HG03039 (cell line): Measurements from ENCODE around the gene SLC12A9.
A peak's percentile ranks its signal among the peaks of the same experiment; 100 is the strongest.
"Not testable (repeated sequence)": the region's sequence is repeated elsewhere in the genome, so short reads cannot be mapped to it uniquely, and the experiment has no call there.

Experiments
- ATAC-seq: cut with Tn5 transposase; IDR thresholded peaks from one replicate; pipeline ENCODE4 v1.9.1; 2021; ENCODE audit warnings: mild to moderate bottlenecking, moderate library complexity; ENCODE audit not compliant: unreplicated experiment

Gene SLC12A9, protein sequence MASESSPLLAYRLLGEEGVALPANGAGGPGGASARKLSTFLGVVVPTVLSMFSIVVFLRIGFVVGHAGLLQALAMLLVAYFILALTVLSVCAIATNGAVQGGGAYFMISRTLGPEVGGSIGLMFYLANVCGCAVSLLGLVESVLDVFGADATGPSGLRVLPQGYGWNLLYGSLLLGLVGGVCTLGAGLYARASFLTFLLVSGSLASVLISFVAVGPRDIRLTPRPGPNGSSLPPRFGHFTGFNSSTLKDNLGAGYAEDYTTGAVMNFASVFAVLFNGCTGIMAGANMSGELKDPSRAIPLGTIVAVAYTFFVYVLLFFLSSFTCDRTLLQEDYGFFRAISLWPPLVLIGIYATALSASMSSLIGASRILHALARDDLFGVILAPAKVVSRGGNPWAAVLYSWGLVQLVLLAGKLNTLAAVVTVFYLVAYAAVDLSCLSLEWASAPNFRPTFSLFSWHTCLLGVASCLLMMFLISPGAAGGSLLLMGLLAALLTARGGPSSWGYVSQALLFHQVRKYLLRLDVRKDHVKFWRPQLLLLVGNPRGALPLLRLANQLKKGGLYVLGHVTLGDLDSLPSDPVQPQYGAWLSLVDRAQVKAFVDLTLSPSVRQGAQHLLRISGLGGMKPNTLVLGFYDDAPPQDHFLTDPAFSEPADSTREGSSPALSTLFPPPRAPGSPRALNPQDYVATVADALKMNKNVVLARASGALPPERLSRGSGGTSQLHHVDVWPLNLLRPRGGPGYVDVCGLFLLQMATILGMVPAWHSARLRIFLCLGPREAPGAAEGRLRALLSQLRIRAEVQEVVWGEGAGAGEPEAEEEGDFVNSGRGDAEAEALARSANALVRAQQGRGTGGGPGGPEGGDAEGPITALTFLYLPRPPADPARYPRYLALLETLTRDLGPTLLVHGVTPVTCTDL

DNA sequence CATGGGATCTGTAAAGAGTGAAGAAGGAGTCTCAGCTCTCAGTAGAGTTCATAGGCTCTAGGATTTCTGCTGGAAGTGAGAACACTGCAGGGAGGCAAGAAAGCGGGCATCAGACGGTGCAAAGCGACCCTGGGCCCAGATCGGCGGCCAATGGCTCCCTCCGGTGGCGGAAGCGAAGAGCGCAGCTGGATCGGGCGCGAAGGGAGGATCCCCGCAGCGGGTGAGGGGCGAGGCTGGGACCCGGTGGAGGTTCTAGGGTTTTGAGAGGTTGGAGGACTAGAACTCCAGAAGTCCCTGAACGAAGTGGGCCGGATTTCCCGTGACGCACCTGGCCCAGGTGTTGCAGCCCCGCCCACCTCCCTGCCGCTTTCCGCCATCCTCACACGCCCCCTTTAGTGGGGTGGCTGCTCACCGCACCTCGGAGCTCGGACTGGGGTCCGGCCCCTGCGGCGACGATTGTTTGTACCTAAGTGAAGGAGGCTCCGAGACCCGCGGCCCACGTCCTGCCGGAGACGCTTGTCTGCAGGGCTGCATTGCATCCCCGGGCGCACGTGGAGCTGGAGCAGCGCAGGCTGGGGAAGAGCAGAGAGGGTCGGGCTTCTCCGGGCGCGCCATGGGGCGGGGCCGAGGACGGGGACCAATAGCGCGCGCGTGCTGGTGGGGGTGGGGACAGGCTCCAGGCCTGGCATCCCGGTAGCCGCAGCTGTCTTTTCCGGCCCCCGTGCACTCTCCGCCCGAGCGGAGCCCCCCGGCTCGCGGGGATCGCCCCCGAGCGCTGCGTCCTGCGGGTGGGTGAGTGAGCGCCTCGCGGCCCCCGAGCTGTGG lies at the start of gene SLC12A9:
SLC12A9 (plus strand) TSS at position 666 of the 825 bp plus-strand sequence. CDS start 1,485 bp downstream, outside the sequence.
- ATAC-seq, result peak; percentile 75

DNA sequence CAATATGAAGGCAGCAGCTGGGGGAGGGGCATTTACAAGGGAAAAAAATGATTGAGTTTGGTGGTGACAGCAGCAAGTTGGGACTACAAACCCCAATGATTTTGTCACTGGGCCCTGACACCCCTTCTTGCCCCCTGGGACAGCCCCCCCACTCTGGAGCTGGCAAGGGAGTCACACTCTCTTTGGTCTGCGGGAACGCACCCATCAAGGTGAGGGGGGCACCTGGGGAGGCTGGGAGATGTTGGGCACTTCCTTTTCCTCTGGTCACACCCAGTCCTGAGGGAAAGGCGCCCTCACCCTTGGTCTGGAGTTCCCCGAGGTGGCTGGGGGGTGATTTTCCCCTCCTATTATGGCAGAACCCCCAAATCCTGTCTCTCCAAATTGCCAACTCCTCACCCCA lies 49.6 kb upstream of the SLC12A9 start:
- no peak for ATAC-seq

DNA sequence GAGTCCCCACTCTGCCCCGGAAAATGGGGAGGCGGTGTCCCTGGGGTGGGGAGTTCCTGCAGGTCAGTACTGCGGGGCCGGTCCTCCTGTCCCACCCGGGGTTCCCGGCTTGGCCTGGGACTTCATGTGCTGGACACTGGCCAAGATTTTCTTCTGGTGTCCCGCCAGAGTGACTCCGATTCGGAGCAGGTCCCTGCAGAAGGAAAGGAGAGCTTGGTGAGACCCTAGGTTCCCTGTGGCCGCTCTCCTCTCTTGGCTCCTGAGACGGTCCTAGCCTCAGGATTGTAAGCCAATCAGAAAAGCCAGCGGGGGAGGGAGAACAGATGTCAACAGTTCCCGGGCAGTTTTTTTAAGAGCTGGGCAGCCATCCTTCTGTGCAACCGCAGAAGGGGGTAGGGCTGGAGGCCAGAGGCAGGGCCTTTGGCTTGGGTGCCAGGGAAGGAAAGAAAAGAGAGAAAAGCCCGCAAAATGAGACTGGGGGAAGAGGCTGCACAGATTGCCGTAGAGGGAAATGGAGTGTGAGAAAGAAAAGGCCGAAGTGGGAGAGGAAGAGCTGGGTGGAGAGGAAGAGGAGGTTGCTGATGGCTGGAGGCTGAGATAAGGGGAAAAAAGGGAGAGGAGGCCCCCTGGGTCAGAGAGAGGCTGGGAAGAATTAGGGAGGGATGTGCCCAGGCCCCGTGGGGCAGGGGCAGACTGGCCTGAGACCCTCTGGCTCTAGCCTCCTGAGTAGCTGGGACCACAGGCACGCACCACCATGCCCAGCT lies 48.9 kb upstream of the SLC12A9 start:
- ATAC-seq, result peak; percentile 83

DNA sequence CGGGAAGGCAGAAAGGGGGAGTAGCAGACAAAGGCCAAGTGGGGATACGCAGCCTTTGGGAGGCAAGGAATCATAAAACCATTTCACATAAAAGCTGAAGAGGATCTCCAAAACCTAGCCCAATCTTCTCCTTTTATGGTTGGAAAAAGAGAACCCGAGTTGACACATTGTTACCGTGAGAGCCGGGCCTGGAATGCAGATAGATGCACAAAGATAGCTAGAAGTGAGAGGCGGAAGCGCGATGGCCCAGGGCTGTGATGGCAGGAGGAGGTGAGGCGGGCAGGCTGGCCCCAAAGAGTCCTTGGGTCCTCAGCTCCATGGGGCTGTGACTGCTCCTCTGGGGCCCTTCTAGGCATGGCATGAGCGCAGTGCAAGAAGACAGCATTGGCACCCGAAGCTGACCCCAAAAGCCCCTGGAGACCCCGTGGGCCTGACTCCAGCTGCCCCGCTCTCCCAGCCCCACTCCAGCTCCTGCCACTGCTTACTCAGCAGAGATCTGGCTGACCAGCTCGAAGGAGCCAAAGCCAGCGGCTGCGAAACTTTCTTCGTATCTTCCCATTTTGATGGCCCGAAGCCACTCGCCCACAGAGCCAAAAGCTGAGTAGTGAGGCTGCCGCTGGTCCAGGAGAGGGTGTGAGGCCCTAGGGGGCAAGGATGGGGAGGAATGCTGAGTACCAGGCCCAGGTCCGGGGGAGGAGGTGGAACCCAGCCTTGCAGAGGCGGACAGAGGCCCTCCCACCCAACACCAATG lies 47.7 kb upstream of the SLC12A9 start:
- ATAC-seq, result no peak

DNA sequence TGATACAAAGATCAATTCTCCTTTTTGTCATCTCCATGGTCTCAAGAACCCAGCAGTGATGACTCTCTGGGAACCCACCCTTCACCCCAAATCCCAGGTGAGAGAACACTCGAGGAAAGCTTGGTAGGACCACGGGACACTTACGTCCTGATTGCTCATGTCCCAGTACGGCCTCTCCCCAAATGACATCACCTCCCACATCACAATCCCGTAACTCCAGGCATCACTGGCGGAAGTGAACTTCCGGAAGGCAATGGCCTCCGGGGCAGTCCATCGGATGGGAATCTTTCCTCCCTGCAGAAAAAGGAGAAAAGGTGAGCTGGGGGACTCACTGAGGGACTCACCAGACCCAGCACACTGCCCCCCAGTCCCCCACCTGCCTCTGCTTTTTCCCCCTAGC lies 46.2 kb upstream of the SLC12A9 start:
- no peak for ATAC-seq

DNA sequence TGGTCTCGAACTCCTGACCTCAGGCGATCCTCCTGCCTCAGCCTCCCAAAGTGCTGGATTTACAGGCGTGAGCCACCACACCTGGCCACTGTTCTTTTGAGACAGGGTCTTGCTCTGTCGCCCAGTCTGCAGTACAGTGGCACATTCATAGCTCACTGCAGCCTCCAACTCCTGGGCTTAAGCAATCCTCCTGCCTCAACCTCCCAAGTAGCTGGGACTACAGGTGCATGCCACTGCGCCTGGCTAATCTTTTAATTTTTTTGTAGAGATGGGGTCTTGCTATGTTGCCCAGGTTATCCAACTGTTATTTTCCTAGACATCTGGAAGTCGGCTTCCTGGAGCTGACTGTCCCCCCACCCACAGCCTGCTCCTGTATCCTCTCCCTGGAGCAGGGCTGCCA lies 45.6 kb upstream of the SLC12A9 start:
- ATAC-seq, result not testable (repeated sequence)

DNA sequence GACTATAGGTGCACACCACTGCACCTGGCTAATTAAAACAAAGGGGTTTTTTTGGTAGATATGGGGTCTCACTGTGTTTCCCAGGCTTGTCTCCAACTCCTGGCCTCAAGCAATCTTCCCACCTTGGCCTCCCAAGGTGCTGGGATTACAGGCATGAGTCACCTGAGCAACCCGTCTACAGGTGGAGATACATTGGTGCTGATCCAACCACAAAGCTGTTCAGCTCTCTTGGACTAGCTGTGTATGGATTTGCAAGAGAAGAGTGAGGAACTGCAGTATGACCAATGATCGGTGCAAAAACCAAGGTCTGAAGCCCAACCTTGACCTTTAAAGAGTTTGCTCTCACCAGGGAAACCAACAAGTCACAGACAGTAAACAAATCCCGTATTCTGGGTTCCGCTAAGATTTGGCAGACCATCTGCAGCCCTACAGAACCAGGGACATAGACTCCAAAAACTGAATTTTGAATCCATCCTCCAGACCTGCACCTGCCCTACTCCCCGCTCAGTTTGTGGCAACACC lies 44.1 kb upstream of the SLC12A9 start:
- no peak for ATAC-seq

DNA sequence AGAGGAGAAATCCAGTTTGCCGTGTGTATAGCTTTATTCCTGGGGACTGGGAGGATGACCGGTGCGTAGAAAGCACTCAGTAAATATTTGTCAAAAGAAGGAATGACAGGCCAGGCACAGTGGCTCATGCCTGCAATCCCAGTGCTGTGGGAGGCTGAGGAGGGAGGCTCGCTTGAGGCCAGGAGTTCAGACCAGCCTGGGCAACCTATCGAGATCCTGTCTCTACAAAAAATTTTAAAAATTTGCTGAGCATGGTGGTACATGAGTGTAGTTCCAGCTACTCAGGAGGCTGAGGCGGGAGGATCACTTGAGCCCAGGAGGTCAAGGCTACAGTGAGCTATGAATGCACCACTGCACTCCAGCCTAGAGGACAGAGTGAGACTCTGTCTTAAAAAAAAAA lies 41.0 kb upstream of the SLC12A9 start:
- no peak for ATAC-seq

DNA sequence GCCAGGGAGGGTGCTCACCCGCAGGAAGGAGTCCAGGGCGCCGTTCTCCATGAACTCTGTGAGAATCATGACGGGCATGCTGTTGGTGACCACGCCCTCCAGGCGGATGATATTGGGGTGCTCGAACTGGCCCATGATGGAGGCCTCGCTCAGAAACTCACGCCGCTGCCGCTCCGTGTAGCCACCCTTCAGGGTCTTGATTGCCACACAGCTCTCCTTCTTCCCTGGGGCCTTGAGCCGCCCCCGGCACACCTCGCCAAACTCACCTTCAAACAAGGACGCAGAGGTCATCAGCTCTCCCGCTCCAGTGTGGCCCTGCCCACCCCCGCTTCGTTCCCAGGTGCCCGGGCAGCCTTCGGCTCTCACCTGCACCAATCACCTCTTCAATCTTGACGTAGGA lies 39.8 kb upstream of the SLC12A9 start:
- ATAC-seq, result no peak

DNA sequence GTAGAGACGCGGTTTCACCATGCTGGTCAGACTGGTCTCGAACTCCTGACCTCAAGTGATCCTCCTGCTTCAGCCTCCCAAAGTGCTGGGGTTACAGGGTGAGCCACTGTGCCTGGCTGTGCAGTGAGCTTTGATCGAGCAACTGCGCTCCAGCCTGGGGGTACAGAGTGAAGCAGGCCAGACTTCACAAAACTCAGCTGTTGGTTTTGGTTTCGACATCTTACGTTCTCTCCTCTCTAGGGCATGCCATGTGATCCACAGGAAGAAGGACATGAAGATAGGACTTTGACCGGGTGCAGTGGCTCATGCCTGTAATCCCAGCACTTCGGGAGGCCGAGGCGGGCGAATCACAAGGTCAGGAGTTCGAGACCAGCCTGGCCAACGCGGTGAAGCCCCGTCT lies 36.0 kb upstream of the SLC12A9 start:
- ATAC-seq, result not testable (repeated sequence)

DNA sequence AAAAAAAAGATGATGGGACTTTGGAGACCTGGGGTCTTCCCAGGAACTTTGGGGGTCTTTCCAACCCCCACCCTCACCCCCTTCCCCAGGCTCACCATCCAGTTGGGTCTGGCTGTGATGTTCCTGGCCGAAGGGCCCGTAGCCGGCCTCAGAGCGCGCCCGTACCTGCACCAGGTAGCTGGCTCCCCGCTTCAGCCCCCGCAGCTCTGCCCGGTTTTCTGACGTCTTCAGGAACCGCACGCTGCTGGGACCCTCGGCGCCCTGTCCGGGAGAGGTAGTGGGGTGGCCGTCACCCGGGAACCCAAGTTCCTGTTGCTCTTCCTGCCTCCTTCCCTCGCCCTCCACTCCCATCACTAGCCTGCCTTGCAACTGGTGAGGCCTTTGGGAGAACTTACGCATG lies 35.4 kb upstream of the SLC12A9 start:
- ATAC-seq, result no peak

DNA sequence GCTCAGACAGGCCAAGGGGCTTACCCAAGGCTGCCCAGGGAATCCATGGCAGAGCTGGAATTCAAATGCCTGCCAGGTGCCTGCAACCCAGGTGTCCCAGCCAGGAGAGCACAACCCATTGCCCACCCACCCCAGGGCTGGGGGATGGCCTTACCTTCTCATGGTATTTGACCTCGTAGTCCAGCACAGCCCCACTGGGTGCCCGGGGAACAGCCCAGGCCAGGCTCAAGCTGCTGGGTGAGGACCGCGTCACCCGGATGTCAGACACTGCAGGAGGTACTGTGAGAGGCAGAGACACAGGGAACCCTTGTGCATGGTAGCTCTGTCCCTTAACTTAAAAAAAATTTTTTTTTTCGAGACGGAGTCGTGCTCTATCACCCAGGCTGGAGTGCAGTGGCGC lies 34.1 kb upstream of the SLC12A9 start:
- no peak for ATAC-seq

DNA sequence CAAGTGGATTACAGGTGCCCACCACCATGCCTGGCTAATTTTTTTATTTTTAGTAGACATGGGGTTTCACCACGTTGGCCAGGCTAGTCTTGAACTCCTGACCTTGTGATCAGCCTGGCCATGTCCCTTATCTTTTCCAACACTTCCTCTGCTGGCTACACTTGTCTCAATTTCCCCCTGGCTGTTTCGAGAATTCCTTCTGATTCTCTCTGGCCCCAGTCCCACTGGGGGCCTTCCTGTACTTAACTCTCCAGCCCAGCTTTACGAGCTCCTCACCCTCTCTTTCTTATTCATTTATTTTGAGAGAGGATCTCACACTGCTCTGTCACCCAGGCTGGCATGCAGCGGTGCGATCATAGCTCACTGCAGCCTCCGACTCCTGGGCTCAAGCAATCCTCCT lies 33.7 kb upstream of the SLC12A9 start:
- ATAC-seq, result no peak

DNA sequence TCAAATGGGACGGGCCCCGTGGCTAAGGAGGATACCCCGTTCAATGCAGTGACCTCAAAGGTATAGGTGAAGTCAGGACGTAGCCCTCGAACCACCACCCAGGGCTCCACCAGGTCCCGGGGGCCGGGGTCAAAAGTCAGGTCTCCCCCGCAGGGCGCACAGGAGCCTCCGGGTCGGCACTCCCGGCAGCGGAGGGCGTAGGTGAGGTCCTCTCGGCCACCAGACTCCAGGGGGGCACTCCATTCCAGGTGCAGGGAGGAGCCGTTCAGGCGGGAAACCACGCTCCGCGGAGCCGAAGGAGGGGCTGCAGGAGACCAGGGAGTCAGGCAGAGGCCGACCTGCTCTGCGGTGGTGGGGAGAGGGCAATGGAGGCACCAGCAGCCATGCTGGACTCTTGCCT lies 32.9 kb upstream of the SLC12A9 start:
- ATAC-seq, result no peak

DNA sequence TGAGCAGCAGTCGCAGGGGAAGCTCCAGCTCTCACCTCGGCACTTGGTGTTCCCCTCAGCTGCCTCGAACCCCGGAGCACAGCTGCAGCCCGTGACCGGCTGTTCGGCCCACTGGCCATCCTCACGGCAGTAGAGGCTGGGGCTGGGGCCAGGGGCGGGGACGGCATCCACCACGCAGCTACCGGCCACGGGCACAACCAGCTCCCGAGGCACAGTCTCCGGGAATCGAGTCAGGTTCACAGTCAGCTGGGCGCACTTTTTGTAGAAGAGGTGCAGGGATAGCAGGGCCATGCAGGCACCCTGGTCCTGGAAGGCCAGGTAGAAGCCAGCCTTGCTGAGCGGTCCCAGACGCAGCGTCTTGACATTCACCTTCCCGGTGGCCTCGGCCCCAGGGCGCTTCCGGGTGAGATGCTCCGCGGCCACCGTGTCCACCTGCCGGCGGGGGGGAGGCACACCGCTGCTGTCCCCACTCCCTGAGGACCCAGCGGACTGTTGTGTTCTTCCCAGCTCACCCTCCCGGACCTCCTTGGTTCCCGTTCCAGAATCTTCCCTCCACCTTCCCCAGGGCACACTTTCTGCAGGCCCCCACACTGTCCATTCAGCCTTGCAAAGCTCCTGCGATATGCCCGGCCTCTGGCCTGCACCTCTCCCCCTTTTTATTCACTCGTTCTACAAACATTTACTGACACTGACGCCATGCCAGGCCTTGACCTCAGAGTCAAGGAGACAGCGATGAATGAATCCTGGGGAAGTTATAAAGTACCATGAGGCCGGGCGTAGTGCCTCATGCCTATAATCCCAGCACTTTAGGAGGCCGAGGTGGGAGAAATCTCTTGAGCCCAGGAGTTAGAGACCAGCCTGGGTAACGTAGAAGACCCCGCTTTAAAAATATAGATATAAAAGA lies 30.0 kb upstream of the SLC12A9 start:
- ATAC-seq, result no peak

DNA sequence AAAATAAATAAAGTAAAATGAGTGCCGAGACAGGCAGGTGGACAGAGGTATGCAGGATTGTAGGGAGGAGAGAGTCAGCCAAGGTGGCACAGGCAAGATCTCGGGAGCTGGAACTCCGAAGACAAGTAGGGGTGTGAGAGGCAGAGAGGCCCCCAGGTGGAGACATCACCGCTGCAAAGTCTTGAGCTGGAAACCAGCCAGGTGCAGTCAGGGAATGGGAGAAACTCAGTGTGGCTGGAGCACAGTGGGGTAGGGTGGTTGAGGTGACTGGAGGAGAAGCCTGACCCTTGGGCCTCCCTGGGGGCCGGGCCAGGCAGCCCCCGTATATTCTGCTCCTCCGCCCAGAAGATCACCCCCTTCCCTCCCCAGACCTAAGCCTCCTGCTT lies 29.4 kb upstream of the SLC12A9 start:
- ATAC-seq, result no peak

DNA sequence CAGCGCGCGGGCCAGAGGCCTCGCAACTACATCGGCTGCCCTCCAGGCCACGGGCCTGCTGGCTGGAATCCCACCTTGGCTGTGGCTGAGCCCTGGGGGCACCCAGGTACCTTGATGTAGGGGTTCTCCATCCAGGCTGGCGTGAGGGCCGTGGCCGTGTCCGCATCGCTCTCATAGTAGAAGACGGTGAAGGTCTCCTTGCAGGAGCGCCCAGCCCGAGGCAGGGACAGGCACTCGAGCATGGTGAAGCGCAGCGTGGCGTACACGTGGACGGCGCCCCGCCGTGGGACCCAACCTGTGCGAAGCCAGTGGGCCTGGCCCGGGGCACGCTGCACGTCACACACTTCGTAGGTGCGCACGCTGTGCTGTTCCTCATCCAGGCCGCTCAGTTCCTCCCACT lies 29.0 kb upstream of the SLC12A9 start:
- ATAC-seq, result no peak

DNA sequence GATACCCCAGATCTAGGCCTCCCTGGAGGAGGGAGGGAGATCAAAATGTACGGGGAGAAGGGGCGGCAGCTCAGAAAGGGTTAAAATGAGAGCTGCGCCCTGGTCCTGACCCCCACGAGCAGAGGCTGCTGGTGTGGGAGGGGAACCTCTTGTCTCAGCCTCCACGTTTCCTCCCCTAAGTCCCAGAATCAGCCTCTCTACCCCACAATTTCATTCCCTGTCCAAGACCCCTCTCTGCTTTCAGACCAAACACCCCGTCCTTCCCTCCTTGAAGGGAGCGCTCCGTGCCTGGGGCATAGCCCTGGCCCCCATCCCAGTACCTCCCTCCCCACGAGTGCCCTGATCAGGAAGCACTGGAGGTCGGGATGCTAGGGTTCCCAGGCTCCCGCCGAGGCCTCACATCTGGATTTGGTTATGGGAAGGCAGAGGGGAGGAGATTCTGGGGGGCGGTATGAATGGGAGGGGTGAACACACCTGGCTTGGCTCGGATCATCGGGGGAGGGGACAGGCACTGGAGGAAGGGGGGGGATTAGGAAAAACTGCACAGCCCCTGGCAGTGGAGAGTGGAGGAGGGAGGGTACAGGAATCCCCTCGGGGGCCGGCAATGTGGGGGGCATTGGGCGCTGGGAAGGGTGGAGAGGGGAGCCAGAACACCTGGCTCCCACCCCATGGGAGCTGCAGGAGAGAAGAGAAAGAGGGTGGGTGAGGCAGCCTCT lies 27.9 kb upstream of the SLC12A9 start:
- ATAC-seq, result no peak
